DND-41 (cell line): ENCODE measurements around the gene PPFIA1.

Experiments used
- CTCF ChIP-seq: IDR thresholded peaks from 2 replicates; pipeline ENCODE4 v1.5.1; 2012; ENCODE audit warnings: borderline replicate concordance, low read length, moderate library complexity, mild to moderate bottlenecking; ENCODE audit not compliant: poor library complexity, severe bottlenecking; ENCODE audit errors: extremely low read depth
- EZH2 ChIP-seq: IDR thresholded peaks from 3 replicates; pipeline ENCODE4 v1.6.1; 2012; ENCODE audit warnings: borderline replicate concordance, low read depth, mild to moderate bottlenecking, moderate library complexity, low read length, inconsistent platforms; ENCODE audit not compliant: severe bottlenecking

DNA sequence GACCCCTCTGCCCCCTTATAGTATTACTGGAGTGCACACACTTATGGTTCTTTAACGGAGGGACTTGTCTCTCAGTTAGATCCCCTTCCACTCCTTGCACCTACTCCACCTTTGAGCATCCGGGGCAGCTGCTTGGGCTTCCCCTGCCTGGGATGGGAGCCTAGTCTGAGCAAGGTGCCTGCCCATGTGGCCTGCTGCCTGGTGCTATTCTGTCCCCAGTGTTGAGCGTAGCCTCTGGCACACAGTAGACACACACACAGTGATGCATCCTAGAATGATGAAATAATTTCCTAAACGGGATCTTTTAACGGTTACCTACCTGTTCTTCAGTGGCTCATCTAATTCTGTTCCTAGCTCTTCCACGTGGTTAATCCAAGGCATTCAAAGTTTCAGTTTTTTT, 22.4 kb downstream of the PPFIA1 start:
- TF ChIP-seq EZH2 = no peak
- TF ChIP-seq CTCF = no peak
